ENCODE measurements around the gene SEMA5B.

Gene SEMA5B

GRCh38 chr3:122875547-122876127 is 151.9 kb downstream of the SEMA5B start (continued):
- TF ChIP-seq KLF10 (tag by site-specific recombination; IDR thresholded peaks at IDR 0.05) (no peak), EGR2 (tag by site-specific recombination; IDR thresholded peaks at IDR 0.05; ENCODE audit: low read depth) (no peak), ZNF514 (tag by site-specific recombination; IDR thresholded peaks at IDR 0.05) (no peak), ZNF549 (tag by site-specific recombination; IDR thresholded peaks at IDR 0.05) (no peak)

- Histone ChIP-seq H3K4me1 (ENCODE audit: control insufficient read depth, insufficient read depth, low read length) (0 out of 2 replicates have a peak, but pooled peaks cover 2% of the 10 kb centered on the region), H3K27ac (ENCODE audit: extremely low read depth, low read depth, low read length) (no peak overlapping the region), H3K36me3 (ENCODE audit: control insufficient read depth in 2 of 2, insufficient read depth in 1 of 2, low read length in 2 of 2) (no peaks in the 10 kb centered on the region; a peak in 1 of 3 replicates), H3K4me3 (ENCODE audit: low read depth, low read length) (no peak overlapping the region), H3K9me3 (ENCODE audit: control insufficient read depth, insufficient read depth, low read depth, low read length) (no peaks in the 10 kb centered on the region)
- ChIA-PET POLR2A (no interaction called here), CTCF (interaction anchor here (0.8 kb wide), 1 partner anchor 9 kb away, joined by 3 read pairs; no protein-coding TSS in a partner anchor)
- TF ChIP-seq ZNF16 (tag by site-specific recombination; IDR thresholded peaks at IDR 0.05; ENCODE audit: low read depth) (no peak), ZNF621 (tag by site-specific recombination; IDR thresholded peaks at IDR 0.05) (no peak), FEZF1 (tag by site-specific recombination; IDR thresholded peaks at IDR 0.05) (no peak), ZNF239 (tag by site-specific recombination; IDR thresholded peaks at IDR 0.05) (no peak)
Observed at GRCh38 chr3:122873741-122874515, 153.6 kb downstream of the SEMA5B start.

GRCh38 chr3:122868322-122868721 is 159.2 kb downstream of the SEMA5B start:
- no peaks in the 10 kb centered on the region; a peak in 1 of 3 replicates for H3K36me3 ChIP-seq (ENCODE audit: control insufficient read depth in 2 of 2, insufficient read depth in 1 of 2, low read length in 2 of 2)
- H3K9me3 ChIP-seq (ENCODE audit: control insufficient read depth, insufficient read depth, low read depth, low read length): no peaks in the 10 kb centered on the region
- no peak overlapping the region for H3K27ac ChIP-seq (ENCODE audit: extremely low read depth, low read depth, low read length)
- ChIA-PET POLR2A (no interaction called here), CTCF (no interaction called here)
- H3K4me1 ChIP-seq (ENCODE audit: control insufficient read depth, insufficient read depth, low read length): 0 out of 2 replicates have a peak, but pooled peaks cover 2% of the 10 kb centered on the region
- H3K4me3 ChIP-seq (ENCODE audit: low read depth, low read length): no peak overlapping the region
- no peak for TF ChIP-seq KLF16 (tag by site-specific recombination; IDR thresholded peaks at IDR 0.05)
- no peak for TF ChIP-seq CTCF (tag by site-specific recombination; IDR thresholded peaks at IDR 0.05)
- TF ChIP-seq GLI2 (tag by site-specific recombination; IDR thresholded peaks at IDR 0.05; ENCODE audit: borderline replicate concordance, low read depth): no peak
- TF ChIP-seq ZNF202 (tag by site-specific recombination; IDR thresholded peaks at IDR 0.05; ENCODE audit: borderline replicate concordance): no peak
- TF ChIP-seq ZNF398 (tag by site-specific recombination; IDR thresholded peaks at IDR 0.05): no peak
- no peak for TF ChIP-seq YY1 (tag by site-specific recombination; IDR thresholded peaks at IDR 0.05)
- TF ChIP-seq GFI1B (tag by site-specific recombination; IDR thresholded peaks at IDR 0.05): no peak
- no peak for TF ChIP-seq ZNF544 (tag by site-specific recombination; IDR thresholded peaks at IDR 0.05)
- no peak for TF ChIP-seq ZNF677 (tag by site-specific recombination; IDR thresholded peaks at IDR 0.05)
- no peak for TF ChIP-seq ZNF24 (tag by site-specific recombination; IDR thresholded peaks at IDR 0.05)
- TF ChIP-seq ZNF76 (tag by site-specific recombination; IDR thresholded peaks at IDR 0.05; ENCODE audit: borderline replicate concordance, low read depth): no peak
- TF ChIP-seq OSR2 (tag by site-specific recombination; IDR thresholded peaks at IDR 0.05): no peak
- TF ChIP-seq ZNF488 (tag by site-specific recombination; IDR thresholded peaks at IDR 0.05): no peak
- no peak for TF ChIP-seq ZNF785 (tag by site-specific recombination; IDR thresholded peaks at IDR 0.05)
- TF ChIP-seq ZNF580 (tag by site-specific recombination; IDR thresholded peaks at IDR 0.05): no peak
- no peak for TF ChIP-seq ZBTB10 (tag by site-specific recombination; IDR thresholded peaks at IDR 0.05)
- TF ChIP-seq YY2 (tag by site-specific recombination; IDR thresholded peaks at IDR 0.05): no peak
- no peak for TF ChIP-seq ZFP3 (tag by site-specific recombination; IDR thresholded peaks at IDR 0.05; ENCODE audit: low read depth)

All from HEK293 (cell line).